ENCODE measurements around the gene PPIL4.

DNA sequence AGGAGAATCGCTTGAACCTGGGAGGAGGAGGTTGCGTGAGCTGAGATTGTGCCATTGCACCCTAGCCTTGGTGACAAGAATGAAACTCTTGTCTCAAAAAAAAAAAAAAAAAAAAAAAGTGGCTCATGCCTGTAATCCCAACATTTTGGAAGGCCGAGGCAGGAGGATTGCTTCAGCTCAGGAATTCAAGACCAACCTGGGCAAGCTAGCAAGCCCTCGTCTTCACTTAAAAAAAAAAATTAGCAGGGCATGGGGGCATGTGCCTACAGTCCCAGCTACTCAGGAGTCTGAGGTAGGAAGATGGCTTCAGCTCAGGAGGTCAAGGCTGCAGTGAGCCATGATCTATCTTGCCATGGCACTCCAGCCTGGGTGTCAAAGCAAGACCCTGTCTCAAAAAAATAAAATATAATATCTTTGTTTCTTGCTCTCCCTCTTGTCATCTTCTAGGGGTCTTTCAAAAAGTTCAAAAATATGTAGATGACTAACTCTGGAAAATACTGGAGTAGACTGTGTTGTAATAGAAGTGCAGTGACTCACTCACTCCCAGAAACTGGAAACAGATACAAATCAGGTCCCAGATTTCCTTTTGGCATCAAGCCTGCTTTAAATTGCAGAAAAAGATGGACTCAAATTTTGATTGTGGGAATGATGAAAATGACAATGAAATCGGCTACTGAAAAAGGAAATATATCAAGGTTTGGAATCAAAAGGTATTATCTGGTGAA, 17.5 kb upstream of the PPIL4 start:
- no peak for TF ChIP-seq CREB1 (CRISPR knock-in tag; IDR thresholded peaks at IDR 0.05; ENCODE audit: low read depth)
- TF ChIP-seq, protein P1, sequence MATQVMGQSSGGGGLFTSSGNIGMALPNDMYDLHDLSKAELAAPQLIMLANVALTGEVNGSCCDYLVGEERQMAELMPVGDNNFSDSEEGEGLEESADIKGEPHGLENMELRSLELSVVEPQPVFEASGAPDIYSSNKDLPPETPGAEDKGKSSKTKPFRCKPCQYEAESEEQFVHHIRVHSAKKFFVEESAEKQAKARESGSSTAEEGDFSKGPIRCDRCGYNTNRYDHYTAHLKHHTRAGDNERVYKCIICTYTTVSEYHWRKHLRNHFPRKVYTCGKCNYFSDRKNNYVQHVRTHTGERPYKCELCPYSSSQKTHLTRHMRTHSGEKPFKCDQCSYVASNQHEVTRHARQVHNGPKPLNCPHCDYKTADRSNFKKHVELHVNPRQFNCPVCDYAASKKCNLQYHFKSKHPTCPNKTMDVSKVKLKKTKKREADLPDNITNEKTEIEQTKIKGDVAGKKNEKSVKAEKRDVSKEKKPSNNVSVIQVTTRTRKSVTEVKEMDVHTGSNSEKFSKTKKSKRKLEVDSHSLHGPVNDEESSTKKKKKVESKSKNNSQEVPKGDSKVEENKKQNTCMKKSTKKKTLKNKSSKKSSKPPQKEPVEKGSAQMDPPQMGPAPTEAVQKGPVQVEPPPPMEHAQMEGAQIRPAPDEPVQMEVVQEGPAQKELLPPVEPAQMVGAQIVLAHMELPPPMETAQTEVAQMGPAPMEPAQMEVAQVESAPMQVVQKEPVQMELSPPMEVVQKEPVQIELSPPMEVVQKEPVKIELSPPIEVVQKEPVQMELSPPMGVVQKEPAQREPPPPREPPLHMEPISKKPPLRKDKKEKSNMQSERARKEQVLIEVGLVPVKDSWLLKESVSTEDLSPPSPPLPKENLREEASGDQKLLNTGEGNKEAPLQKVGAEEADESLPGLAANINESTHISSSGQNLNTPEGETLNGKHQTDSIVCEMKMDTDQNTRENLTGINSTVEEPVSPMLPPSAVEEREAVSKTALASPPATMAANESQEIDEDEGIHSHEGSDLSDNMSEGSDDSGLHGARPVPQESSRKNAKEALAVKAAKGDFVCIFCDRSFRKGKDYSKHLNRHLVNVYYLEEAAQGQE (IDR thresholded peaks at IDR 0.05; ENCODE audit: unreplicated experiment): no peak
- no peak for TF ChIP-seq CTCF (conservative IDR thresholded peaks at IDR 0.05; ENCODE audit: low read depth in 2 of 2)
- TF ChIP-seq POLR2AphosphoS5 (IDR thresholded peaks at IDR 0.05; ENCODE audit: low read depth): no peak
- no peak for TF ChIP-seq EZH2 (IDR thresholded peaks at IDR 0.05; ENCODE audit: low read depth, unreplicated experiment)
- no peak for TF ChIP-seq JUNB (IDR thresholded peaks at IDR 0.05; ENCODE audit: unreplicated experiment)
- no peak for TF ChIP-seq EZH2phosphoT487 (IDR thresholded peaks at IDR 0.05; ENCODE audit: unreplicated experiment)

Measured in GM23338 (cell line).